PC-9 (cell line): Measurements from ENCODE around the gene SLC30A7.

Experiments
- EZH2 ChIP-seq: fragments of 200-600 bp; sonication (generic); IDR thresholded peaks from 2 replicates; pipeline ENCODE4 v1.8.0; 2017; ENCODE audit warnings: antibody characterized with exemption, low read depth
- TF ChIP-seq, protein P1 (sequence below): fragments of 200-600 bp; sonication (generic); conservative IDR thresholded peaks from 2 replicates; pipeline ENCODE4 v1.6.1; 2017; ENCODE audit warnings: mixed run types, antibody characterized with exemption, mild to moderate bottlenecking, moderate library complexity

DNA sequence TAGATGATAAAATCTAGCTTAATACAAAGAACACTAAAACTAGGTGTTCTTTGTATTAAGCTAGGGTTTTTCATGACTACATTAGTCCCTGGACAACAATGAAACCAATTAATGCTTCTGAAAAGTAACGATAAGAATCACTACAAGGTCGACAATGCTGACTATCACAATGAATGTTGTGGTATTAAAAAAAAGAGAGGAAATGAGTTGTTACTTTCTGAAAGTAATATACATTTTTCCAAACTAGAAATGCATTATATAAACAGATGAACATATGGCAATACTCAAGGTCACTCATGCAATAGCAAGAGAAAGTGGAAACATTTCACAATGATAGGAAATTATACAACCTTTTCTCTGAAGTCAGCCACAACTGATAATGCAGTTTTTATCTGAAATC, 110.7 kb downstream of the SLC30A7 start:
- TF ChIP-seq, protein P1, sequence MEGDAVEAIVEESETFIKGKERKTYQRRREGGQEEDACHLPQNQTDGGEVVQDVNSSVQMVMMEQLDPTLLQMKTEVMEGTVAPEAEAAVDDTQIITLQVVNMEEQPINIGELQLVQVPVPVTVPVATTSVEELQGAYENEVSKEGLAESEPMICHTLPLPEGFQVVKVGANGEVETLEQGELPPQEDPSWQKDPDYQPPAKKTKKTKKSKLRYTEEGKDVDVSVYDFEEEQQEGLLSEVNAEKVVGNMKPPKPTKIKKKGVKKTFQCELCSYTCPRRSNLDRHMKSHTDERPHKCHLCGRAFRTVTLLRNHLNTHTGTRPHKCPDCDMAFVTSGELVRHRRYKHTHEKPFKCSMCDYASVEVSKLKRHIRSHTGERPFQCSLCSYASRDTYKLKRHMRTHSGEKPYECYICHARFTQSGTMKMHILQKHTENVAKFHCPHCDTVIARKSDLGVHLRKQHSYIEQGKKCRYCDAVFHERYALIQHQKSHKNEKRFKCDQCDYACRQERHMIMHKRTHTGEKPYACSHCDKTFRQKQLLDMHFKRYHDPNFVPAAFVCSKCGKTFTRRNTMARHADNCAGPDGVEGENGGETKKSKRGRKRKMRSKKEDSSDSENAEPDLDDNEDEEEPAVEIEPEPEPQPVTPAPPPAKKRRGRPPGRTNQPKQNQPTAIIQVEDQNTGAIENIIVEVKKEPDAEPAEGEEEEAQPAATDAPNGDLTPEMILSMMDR: no peak
- no peak for TF ChIP-seq EZH2
